CD4-positive, alpha-beta T cell treated with Interleukin-17A for 4 hours (primary cell): ENCODE data around the gene NEK9.
"Not testable (repeated sequence)": the region's sequence is repeated elsewhere in the genome, so short reads cannot be mapped to it uniquely, and the experiment has no call there.

Source experiments
- DNase-seq: peaks from one replicate; pipeline ENCODE4 v3.0.0-alpha.2; 2020; ENCODE audit warnings: mixed read lengths

Gene NEK9

DNA sequence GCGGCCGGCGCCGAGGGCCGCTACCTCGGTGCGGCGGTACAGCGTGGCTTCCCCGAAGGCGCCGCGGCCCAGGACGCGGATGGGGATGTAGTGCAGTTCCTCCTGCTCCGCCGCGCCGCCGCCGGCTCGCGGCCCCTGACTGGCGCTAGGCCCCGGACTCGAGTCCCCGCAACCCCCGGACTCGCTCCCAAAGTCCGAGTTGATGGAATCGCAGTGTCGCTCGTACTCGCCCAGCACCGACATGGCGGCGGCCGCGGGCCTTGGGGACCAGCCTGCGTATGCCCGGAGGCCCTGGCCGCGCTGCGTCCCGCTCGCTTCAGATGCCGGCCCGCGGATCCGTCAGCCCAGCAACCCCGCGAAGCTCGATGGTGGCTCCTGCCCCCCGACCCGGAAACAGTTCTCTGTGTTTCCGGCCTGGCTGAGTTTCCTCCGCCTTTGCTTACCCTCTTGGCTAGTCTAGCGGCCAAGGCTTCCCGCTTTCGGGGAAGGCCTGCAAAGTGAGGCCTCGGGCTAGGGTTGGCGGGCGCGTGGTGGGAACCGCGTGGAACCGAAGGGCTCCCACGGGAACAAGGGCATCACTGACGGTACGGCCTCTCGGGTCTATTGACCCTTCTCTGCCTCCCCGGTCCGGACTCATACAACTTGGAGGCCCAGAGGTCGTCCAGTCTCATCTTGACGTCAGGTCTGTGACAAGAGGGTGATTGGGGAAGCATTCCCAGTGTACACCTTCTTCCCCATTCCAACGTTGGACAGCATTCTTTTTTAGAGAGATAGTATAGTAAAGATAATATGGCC lies at the start of gene NEK9:
NEK9 (minus strand) TSS at position 370 of the 795 bp plus-strand sequence; CDS start at position 243, 127 bp downstream.
- DNase-seq: peak; percentile 89

DNA sequence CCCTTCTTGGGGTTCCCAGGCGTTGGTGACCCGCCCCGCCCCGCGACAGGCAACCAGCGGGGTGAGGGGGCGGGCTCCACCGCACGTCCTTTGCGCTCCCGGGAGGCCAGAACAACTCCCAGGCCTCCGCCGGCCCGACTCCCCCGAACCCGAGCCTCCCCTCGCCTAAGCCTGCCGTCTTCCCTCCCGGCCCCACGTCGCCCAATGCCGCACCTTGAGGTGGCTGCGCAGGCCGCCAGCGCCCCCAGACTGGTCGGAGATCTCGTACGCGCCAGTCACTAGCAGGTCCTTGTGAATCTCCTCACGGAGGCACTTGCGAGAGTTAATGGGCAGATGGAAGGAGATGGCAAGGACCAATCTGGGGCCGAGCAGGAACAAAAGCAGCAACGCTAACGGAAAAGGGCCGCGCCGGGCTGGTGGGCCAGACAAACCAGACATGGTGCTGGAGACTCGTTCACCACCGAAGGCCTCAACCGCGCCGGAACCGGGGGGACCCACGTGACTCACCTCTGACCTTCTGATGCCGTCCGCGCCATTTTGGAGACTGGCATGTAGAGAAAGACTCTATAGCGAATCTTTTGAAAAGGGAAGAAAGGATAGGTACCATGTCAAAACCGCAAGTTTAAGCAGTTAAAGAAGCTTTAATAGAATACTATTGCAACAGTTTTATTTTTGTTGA lies 49.4 kb upstream of the NEK9 start, which contains the start of gene TMED10:
TMED10 (minus strand) TSS at position 471 of the 679 bp plus-strand sequence; CDS start at position 438, 33 bp downstream.
- peak; percentile 90 for DNase-seq

DNA sequence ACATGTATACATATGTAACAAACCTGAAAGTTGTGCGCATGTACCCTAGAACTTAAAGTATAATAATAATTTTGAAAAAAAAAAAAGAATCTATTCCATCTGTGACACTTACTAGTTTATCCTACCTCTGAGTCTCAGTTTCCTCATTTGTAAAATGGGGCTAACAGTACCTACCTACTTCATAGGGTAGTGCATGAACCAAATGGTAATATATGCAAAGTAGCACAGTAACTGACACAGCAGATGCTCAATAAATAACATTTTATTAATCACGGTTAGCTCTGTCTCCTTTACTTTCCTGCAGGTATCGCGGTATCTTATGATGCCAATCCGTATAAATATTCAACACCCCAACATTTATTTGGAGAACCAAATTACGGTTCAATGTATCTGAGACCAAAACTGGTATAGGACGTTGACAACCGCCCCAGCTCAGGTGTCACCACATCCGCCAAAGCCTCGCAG lies 48.9 kb upstream of the NEK9 start:
- DNase-seq: no peak

DNA sequence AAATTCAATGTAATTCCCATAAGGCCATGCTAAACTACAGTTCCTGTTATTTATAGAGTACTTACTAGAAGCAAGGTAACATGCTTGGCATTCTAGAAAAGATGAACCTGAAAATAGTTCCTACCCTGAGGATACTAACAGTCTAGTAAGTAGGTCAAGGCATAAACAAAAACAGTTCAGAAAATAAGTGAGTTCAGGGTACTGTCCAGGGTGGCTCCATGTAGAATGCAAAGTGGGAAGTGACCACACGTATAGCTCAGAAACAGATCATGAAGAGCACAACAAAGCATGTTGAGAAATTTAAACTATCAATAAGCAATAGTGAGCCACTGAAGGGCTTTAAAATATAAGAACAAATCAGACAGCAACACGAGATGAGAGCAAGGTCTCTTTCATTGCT lies 47.2 kb upstream of the NEK9 start:
- DNase-seq: no peak

DNA sequence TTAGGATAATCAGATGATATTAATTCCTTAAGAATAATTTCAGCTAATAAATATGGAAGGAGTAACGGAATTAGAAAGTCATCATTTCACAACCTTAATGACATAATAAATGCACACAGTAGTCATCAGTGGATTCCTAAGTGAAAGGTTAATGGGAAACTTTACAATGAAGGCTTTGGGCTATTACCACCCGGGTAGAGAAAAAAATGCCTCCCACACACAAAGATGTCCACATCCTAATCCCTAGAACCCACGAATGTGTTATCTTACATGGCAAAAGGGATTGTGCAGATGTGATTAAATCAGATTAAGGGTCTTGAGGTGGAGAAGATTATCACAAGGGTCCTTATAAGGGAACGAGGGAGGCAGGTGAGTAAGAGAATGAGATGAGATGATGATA lies 43.9 kb upstream of the NEK9 start:
- no peak for DNase-seq

DNA sequence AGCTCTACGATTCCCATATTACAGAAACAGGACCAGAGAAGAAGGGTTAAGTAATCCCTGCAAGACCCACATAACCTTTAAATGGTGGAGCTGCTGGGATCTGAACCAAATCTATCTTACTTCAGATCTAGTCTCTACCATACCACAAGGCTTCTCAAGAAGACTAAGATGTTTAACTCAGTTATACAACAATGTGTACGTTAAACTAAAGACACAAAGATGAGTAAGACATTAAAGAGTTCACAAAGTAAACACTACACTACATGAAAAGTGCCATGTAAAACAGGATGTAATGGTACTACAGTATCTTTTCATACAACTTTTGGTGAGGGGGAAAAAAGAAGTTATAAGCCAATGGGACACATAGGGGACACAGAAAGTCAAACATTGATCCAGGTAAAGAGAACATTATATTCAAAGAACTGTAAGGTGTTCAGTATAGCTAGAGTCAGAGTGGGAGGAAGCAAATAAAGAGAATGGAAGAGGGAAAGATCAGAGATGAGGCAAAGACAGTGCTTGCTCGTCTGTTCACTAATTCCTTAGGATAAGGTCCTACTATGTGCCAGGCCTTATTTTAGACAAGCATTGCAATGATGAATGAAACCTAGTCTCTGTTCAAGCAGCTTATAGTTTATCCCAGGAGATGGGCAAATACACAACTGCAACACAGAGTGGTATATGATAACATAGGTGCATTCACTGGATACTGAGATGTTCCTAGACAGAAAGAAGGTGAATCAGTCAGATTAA lies 41.9 kb upstream of the NEK9 start:
- no peak for DNase-seq

DNA sequence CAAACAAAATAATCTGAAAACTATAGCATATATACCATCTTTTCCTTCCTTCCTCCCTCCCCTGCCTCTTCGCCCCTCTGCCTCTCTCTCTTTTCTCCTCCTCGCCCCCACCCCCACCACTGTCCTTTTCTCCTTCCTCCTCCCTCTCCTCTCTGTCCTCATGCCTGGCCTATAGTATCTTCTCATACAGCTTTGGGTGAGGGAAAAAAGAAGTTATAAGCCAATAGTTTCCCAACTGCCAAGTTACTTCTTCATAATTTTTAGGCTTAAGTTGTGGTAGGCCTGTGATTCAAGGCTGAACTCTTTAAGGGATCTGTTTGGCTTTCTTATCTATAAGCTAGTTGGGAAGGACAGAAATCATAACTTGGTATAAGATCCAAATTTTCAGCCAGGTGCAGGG lies 40.5 kb upstream of the NEK9 start:
- DNase-seq: no peak

DNA sequence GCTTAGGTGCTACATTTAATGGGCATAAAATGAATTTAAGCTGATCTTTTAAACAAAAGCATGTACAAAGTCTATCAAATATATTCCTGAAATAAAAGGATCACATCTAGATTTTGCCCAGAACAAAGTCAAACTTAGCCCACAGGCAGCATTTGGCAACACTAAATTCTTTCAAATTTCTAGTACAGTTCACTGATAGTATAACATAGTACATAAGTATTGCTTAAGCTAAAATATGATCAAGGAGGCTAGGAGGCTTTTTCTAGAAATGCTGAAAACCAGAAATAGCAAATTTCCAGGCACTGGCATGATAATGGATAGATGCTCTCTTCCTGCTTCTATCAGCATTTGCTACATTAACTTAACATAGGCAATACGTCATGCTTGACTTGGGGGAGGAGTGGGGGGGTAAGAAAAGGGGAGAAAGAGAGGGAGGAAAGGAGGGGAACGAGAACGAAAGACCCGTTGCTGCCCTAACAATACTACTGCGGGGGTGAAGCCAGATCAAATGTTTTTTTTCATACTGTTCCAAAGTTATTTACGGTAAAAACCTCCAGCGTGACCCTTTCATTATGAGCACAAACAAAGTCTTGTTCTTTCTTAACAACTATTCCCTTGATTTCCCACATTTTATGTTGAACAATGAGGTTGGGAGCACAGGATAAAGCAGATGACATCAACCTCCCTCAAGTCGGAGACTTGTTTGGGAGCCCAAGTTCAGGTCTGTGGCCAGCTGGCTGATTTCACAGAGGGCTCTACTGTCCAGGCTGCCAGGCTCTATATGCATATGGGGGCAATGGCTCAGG lies 38.9 kb upstream of the NEK9 start:
- DNase-seq: no peak

DNA sequence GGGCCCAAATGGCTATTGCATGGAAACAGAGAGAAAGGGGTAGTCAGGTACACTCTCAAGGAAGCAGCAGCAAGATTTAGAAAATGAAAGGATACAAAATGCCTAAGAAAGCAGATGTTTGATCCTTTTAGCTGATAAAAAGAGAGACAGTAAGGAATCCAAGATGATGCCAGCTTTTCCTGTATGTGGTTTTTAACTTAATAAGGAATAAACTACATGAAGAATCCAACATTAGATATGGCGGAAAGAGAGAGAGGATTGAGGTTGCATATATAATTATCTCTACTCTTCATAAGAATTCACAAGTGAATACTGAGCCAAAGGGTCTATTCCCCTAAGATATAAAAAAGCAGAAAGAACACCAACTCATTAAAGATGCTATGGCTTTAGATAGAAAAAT lies 38.0 kb upstream of the NEK9 start:
- no peak for DNase-seq

DNA sequence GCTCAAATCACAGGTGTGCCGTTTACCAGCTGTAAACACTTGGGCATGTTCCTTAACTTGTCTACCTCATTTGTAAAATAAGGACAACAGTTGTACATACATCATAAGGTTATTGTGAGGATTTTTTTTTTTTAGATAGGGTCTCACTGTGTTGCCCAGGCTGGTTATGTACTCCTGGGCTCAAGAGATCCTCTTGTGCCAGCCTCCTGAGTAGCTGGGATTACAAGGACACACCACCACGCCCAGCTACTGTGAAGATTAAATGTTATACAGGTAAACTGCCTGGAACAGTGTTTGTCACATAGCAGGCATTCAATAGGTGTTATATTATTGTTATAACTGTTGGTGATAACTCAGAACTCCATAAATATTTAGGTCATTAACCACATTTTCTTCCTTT lies 36.8 kb upstream of the NEK9 start:
- DNase-seq: no peak

DNA sequence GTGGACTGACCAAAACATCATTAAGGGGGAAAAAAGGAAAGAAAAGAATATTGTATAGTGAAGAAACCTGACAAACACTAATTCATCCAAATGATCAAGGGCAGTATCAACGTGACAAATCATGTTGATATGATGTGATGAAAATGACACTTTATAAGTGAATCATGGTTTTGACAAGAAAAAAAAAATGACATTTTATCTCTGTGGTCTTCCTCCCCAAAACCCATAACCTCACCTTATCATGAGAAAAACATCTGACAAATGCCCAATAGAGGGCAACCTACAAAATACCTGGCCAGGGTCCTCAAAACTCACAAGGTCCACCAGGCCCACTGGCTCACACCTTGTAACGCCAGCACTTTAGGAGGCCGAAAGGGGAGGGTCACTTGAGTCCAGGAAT lies 35.8 kb upstream of the NEK9 start:
- DNase-seq: no peak

DNA sequence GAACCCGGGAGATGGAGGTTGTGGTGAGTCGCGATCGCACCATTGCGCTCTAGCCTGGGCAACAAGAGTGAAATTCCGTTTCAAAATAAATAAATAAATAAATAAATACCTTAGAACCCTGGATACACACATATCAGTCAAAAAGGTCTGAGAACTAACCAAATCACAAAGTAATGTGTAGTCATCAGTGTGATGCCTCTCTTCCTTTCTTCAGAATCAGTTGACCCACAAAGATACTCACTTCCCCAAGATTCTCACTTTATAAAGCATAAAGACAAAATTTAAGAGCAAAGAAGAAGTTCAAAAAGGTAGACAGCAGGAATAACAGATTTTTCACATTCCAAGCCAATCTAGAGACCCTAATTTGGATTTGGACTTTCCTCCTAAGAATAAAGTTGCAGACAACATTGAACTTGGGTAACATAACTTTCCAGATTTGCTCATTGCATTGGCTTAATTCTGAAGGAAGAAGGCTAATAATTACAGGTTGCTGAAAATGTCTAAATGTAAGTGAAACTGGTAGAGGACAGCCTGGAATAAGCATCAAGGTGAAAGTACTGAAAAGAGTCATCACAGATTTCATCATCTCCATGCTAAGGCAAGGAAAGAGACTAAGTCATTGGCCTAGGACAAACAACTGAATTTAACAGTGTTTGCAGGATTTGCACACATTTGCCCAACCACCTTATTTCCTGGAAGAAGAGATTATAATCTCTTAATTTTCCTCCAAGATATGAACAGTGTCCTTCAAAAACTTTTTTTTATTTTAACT lies 32.2 kb upstream of the NEK9 start:
- DNase-seq: no peak

DNA sequence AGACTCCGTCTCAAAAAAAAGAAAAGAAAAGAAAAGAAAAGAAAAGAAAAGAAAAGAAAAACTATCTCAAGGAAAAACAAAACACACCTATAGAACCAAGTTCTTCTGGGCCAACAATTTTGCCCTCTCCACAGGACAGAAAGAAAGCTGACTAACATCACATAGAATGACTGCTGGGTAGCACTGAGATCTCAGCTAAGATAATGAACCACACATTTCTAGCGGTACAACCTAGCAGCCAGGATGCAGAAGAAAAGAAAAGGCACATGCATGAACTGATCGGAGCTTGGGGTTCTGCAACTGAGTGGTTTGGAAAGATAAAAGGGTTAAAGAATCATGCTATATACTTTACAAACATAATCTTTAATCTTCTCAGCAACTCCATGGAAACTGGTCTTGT lies 30.1 kb upstream of the NEK9 start:
- peak; percentile 12 for DNase-seq

DNA sequence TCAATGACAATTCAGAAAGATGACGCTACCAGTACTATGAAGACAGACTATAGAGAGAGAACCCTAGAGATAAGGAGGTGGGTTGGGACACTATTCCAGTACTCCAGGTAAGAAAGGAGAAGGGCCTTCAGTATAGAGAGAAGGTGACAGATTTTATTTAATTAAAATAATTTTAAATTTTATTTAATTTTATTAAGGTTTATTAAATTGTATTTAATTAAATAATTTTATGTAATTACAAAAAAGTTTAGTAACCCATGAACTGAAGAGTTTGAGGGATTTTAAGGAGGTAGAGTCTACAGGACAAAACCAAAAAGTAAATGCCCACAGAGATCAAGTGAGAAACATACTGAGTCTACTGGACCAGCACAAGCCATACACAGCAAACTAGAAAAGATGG lies 29.3 kb upstream of the NEK9 start:
- DNase-seq: no peak

DNA sequence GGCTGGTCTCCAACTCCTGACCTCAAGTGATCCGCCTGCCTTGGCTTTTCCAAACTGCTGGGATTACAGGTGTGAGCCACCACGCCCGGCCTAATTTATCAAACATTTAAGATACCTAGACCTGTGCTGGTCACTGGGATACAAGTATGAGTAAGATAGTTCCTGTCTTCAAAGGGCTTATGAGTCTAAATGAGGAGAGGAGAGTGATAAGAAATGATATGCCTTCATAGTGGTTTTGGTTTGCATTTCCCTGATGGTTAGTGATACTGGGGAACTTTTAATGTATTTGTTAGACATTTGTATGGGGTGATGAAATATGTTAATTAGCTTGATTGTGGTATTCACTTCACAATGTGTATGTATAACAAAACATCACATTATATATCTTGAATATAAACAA lies 28.3 kb upstream of the NEK9 start:
- DNase-seq: no peak

DNA sequence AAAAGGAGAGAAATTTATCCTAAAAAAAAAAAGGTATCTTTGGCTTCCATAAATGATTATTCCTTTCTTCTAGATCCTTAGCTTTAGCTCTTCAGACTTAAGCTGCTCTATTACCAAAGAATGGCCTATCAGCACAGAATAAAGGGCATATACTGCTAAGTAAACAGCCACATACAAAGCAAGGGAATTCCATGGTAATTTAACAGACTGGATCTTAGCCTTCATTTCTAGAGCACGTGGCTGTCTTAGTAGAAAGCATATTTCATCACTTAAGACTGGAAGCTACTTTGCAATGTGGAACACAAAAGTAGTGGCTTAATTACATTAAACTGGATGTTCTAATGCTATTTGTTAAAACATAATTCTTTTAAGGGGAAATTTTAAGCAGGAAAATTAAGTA lies 26.4 kb upstream of the NEK9 start:
- DNase-seq: no peak

DNA sequence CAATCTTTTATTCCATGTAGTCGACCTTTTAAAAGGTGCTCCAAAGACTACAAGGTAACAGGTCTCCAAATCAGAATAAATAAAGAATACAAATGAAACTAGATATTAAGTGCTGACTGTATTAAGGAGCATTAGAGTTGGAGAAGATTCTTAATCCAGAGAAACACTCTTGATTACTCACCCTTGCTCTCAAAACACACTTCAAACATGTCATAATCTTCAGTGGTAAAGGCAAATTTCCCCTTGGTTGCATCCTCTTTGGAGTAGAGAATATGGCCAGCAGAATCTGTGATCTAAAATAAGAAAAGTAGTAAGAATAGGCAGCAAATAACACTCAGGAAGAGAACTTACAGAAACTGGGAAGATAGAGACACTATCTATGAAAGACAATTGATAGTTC lies 25.0 kb upstream of the NEK9 start:
- no peak for DNase-seq

DNA sequence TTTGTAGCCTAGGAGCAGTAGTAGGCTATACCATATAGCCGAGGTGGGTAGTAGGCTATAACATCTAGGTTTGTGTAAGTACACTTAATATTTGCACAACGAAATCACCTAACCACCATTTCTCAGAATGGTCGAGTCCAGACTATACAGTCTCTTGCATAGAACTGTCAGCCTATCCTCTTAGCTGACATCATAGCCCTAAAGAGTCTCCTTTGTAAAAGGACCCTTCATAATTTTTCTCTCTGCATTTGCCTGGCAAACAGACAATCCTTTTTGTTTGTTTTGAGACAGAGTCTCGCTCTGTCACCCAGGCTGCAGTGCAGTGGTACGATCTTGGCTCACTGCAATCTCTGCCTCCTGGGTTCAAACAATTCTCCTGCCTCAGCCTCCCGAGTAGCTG lies 23.8 kb upstream of the NEK9 start:
- not testable (repeated sequence) for DNase-seq

DNA sequence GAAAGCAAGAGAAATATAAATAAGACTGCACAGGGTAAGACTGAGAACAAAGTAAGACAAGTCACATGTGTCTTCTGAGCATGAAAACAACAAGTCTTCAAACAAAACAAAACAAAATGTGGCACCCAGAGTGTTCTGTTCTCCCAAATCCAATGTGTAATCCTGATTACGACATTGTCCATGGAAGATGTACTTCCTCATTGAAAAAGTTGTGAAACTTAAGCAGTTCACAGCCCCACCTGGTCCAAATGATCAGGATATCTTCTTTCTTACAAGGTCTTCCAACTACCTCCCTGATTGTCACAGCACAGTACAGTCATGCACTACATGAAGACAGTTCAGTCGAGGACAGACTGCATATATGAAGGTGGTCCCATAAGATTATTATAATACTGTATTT lies 23.3 kb upstream of the NEK9 start:
- no peak for DNase-seq

DNA sequence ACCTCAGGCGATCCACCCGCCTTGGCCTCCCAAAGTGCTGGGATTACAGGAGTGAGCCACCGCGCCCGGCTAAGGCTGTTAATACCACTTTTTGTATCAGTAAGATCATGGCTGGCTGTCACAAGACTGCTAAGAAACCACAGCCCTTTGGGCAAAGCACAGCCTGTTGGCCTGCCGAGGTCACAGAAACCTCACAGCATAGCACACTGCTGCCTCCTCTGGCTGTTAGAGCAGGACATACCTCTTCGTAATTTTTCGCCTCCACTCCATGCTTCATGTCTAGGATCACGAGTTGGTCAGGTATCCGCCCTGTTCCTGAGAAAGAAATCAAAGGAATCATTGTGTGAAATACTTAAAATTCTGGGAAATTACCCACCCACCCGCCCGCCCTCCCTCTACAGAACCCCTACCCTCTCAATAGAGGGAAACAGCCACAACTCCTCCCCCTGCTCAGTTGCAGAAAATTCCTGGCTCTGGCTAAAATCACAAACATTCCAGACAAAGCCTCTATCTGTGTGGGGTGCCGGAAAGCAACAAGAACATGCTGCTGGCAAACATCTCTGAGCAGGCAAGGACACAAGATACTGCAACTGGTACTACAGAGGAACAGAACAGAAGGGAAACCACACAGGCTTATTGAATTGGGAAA lies 20.7 kb upstream of the NEK9 start:
- DNase-seq: no peak

DNA sequence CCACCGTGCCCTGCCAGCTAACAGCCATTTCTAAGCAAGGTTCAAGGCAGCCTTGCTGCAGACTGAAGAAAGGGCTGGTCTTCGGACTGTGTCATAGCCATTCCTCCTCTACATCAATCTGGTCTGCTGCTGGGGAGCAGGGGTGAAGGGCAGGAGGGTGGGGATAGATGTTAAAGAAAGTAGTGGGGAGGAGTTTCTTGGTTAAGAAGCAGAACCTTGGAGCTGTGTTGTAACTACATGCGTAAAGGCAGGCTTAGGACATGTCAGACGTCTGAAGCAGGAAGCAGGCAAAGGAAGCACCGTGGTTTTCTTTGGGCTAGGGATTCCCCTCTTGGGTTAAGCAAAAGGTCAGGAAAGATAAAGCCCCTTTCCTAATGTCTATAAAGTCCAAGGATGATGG lies 18.1 kb upstream of the NEK9 start:
- no peak for DNase-seq
